Chondrocyte (in vitro differentiated cells): ENCODE results near the gene KIAA2012. TPM values are rescaled to one million over a fixed set of nuclear protein-coding genes. Genes with fewer than 3 reads are reported as not detected.

Experiments
- DNase-seq: peaks from one replicate; pipeline ENCODE4 v3.0.0; 2021; ENCODE audit warnings: mixed read lengths, low spot score
- H3K27ac Mint-ChIP-seq: one replicate; pipeline ENCODE4 v1.8.0; 2021; ENCODE audit warnings: mild to moderate bottlenecking, moderate library complexity, mixed read lengths; ENCODE audit not compliant: unreplicated experiment
- H3K27me3 Mint-ChIP-seq: 2 replicates; pipeline ENCODE4 v1.8.0; 2021; ENCODE audit warnings: low read depth, mixed read lengths
- H3K36me3 Mint-ChIP-seq: 2 replicates; pipeline ENCODE4 v1.8.0; 2021; ENCODE audit warnings: low read depth, mixed read lengths
- H3K4me1 Mint-ChIP-seq: 2 replicates; pipeline ENCODE4 v1.8.0; 2021; ENCODE audit warnings: low read depth, mild to moderate bottlenecking, mixed read lengths
- H3K4me3 Mint-ChIP-seq: one replicate; pipeline ENCODE4 v1.8.0; 2021; ENCODE audit warnings: mild to moderate bottlenecking, moderate library complexity, mixed read lengths; ENCODE audit not compliant: unreplicated experiment
- H3K9me3 Mint-ChIP-seq: 2 replicates; pipeline ENCODE4 v1.8.0; 2021; ENCODE audit warnings: low read depth, mixed read lengths
- total RNA-seq: library from RNA; stranded (reverse); gene quantifications from 3 replicates; pipeline ENCODE4 v1.2.1, GENCODE V29; 2021
- TF ChIP-seq, protein P1 (sequence below): fragments of 200-600 bp; sonication (generic); IDR thresholded peaks from 2 replicates; pipeline ENCODE4 v1.5.0; 2021; ENCODE audit warnings: antibody characterized with exemption, mild to moderate bottlenecking, moderate library complexity

The KIAA2012 gene
- total RNA-seq, 1 donor from 2014 or later, result not detected

- Mint-ChIP-seq H3K9me3 (peaks cover 4% of the 10 kb centered on the region), H3K4me1 (peaks cover 24% of the 10 kb centered on the region), H3K36me3 (no peaks in the 10 kb centered on the region), H3K27ac (peak overlapping the region; percentile 85), H3K27me3 (no peaks in the 10 kb centered on the region), H3K4me3 (no peak overlapping the region)
- DNase-seq, result no peak
- TF ChIP-seq, protein P1, sequence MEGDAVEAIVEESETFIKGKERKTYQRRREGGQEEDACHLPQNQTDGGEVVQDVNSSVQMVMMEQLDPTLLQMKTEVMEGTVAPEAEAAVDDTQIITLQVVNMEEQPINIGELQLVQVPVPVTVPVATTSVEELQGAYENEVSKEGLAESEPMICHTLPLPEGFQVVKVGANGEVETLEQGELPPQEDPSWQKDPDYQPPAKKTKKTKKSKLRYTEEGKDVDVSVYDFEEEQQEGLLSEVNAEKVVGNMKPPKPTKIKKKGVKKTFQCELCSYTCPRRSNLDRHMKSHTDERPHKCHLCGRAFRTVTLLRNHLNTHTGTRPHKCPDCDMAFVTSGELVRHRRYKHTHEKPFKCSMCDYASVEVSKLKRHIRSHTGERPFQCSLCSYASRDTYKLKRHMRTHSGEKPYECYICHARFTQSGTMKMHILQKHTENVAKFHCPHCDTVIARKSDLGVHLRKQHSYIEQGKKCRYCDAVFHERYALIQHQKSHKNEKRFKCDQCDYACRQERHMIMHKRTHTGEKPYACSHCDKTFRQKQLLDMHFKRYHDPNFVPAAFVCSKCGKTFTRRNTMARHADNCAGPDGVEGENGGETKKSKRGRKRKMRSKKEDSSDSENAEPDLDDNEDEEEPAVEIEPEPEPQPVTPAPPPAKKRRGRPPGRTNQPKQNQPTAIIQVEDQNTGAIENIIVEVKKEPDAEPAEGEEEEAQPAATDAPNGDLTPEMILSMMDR, result no peak
Measured at GRCh38 chr2:202185156-202185555, 112.1 kb downstream of the KIAA2012 start.

DNA sequence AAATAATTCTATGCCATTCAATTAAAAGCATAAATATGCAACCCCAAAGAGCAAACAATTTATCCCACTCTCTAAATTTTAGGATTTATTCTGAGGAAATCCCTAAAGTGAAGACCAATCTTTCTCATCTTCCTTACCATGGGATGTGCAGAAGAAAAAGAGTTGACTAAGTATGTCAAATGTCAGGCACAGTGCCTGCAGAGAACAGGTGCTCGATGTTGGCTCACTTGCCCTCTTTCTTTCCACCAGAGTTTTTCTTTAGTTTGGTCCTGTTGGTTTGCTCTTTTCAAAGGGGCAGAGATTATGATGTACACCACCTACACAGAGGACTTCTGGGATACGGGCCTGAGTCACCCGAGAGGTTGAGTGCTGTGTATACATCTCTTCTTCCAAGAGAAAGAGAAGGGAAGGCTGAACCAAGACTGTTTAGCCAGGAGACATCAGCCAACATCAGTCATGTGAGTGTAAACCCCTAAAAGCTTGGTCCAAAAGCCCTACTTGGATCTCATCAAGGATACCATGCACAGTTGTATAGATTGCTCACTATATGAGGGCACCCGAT, 113.7 kb downstream of the KIAA2012 start:
- no peak overlapping the region for H3K27ac Mint-ChIP-seq
- no peak overlapping the region for H3K4me3 Mint-ChIP-seq
- H3K9me3 Mint-ChIP-seq, result peaks cover 4% of the 10 kb centered on the region
- no peak for DNase-seq
- no peaks in the 10 kb centered on the region for H3K36me3 Mint-ChIP-seq
- TF ChIP-seq, protein P1, result no peak
- H3K27me3 Mint-ChIP-seq, result no peaks in the 10 kb centered on the region
- peaks cover 24% of the 10 kb centered on the region for H3K4me1 Mint-ChIP-seq

DNA sequence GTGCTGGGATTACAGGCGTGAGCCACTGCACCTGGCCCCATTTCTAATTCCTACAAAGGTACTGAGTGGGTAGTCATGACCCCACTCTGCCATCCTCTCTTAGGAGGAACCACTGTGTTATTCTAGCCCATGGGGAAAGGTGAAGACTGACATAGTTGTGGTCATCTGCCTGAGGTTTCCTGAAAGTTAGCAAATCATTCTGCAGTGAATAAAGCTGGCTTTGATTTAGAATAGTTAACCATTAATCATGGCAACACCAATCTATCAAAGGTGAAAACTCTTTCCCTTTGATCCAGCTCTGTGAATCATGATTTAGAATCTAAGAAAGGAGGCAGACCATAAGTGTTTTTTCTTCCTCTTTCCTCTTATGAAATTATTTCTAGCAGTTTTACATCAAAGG, 114.5 kb downstream of the KIAA2012 start:
- Mint-ChIP-seq H3K4me3 (no peak overlapping the region), H3K27me3 (no peaks in the 10 kb centered on the region), H3K9me3 (peaks cover under 1% of the 10 kb centered on the region), H3K36me3 (no peaks in the 10 kb centered on the region), H3K27ac (no peak overlapping the region), H3K4me1 (peaks cover 24% of the 10 kb centered on the region)
- no peak for DNase-seq
- TF ChIP-seq, protein P1, result no peak

- H3K4me3 Mint-ChIP-seq, result no peak overlapping the region
- peak overlapping the region; percentile 38 for H3K27ac Mint-ChIP-seq
- no peaks in the 10 kb centered on the region for H3K9me3 Mint-ChIP-seq
- no peaks in the 10 kb centered on the region for H3K27me3 Mint-ChIP-seq
- peaks cover 4% of the 10 kb centered on the region for H3K4me1 Mint-ChIP-seq
- no peak for DNase-seq
- no peaks in the 10 kb centered on the region for H3K36me3 Mint-ChIP-seq
- TF ChIP-seq, protein P1, result no peak
Measured at GRCh38 chr2:202193305-202193704, 120.2 kb downstream of the KIAA2012 start.

DNA sequence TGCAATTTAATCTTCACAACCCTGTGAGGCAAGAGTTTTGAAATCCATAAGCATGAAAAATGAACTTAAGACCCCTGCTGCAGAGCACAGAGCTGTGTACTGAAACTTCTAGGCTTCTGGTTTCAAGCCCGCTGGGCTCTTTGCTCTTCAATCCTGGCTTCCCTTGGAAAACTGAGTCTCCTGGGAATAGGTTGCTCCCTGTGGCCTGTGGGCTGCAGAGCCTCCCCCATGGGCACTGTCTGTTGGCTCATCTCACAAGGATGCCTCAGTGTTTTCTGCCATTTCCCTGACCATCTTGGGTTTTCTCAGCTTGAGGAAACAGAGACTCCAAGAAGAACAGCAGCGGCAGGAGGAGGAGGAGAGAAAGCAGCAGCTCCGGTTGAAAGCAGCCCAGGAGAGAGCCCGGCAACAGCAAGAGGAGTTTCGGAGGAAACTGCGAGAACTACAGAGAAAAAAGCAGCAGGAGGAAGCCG, 120.9 kb downstream of the KIAA2012 start:
- H3K4me3 Mint-ChIP-seq, result no peak overlapping the region
- peaks cover 4% of the 10 kb centered on the region for H3K4me1 Mint-ChIP-seq
- H3K9me3 Mint-ChIP-seq, result no peaks in the 10 kb centered on the region
- DNase-seq, result no peak
- H3K36me3 Mint-ChIP-seq, result no peaks in the 10 kb centered on the region
- peak overlapping the region; percentile 24 for H3K27ac Mint-ChIP-seq
- TF ChIP-seq, protein P1, result no peak
- H3K27me3 Mint-ChIP-seq, result no peaks in the 10 kb centered on the region
